GM11168 (cell line): Measurements from ENCODE around the gene C16orf89.

ENCODE experiments used
- in situ Hi-C: fragments of 300-500 bp; cut with MboI; formaldehyde crosslinking; loops from one replicate; pipeline ENCODE4 v1.12.0; 2022; ENCODE audit warnings: low sequenced_read_pairs; ENCODE audit not compliant: unreplicated experiment

C16orf89 gene

GRCh38 chr16:5010576-5011329 lies 55.0 kb downstream of the C16orf89 start:
- in situ Hi-C loops = no loop called here

- in situ Hi-C loops = no loop called here
Measured at GRCh38 chr16:5008311-5008731, 57.4 kb downstream of the C16orf89 start.

GRCh38 chr16:5007256-5007655 lies 58.5 kb downstream of the C16orf89 start:
- in situ Hi-C loops = no loop called here

- in situ Hi-C loops = no loop called here
Measured at GRCh38 chr16:5006348-5007193, 59.2 kb downstream of the C16orf89 start.

- in situ Hi-C loops = no loop called here
Measured at GRCh38 chr16:5005916-5006315, 59.8 kb downstream of the C16orf89 start.

GRCh38 chr16:5004311-5004710 lies 61.4 kb downstream of the C16orf89 start:
- in situ Hi-C loops = no loop called here

- in situ Hi-C loops = no loop called here
Measured at GRCh38 chr16:5003828-5004227, 61.9 kb downstream of the C16orf89 start.

- in situ Hi-C loops = no loop called here
Measured at GRCh38 chr16:5003211-5003610, 62.5 kb downstream of the C16orf89 start.

- in situ Hi-C loops = no loop called here
Measured at GRCh38 chr16:5002699-5003143, 63.0 kb downstream of the C16orf89 start.

GRCh38 chr16:5001986-5002385 lies 63.8 kb downstream of the C16orf89 start:
- in situ Hi-C loops = no loop called here

- in situ Hi-C loops = no loop called here
Measured at GRCh38 chr16:5001571-5001970, 64.2 kb downstream of the C16orf89 start.

GRCh38 chr16:5000573-5001001 lies 65.2 kb downstream of the C16orf89 start:
- in situ Hi-C loops = no loop called here

GRCh38 chr16:4994719-4995434 lies 70.9 kb downstream of the C16orf89 start:
- in situ Hi-C loops = no loop called here
